HG03354 (cell line): Measurements from ENCODE around the gene CD1C.
"Not testable (repeated sequence)": the region's sequence is repeated elsewhere in the genome, so short reads cannot be mapped to it uniquely, and the experiment has no call there.

Source experiments
- ATAC-seq: cut with Tn5 transposase; IDR thresholded peaks from one replicate; pipeline ENCODE4 v1.9.1; 2021; ENCODE audit warnings: mild to moderate bottlenecking; ENCODE audit not compliant: unreplicated experiment, poor library complexity, severe bottlenecking

Gene CD1C

GRCh38 chr1:158324395-158324794 lies 34.7 kb downstream of the CD1C start:
- ATAC-seq: no peak

GRCh38 chr1:158327481-158327880 lies 37.8 kb downstream of the CD1C start:
- no peak for ATAC-seq

- no peak for ATAC-seq
Observed at GRCh38 chr1:158328426-158328825, 38.7 kb downstream of the CD1C start.

GRCh38 chr1:158329300-158329699 lies 39.6 kb downstream of the CD1C start:
- ATAC-seq: no peak

GRCh38 chr1:158329733-158330132 lies 40.0 kb downstream of the CD1C start:
- no peak for ATAC-seq

- no peak for ATAC-seq
Observed at GRCh38 chr1:158330391-158331105, 40.8 kb downstream of the CD1C start.

GRCh38 chr1:158331106-158331425 lies 41.3 kb downstream of the CD1C start:
- no peak for ATAC-seq

- ATAC-seq: no peak
Observed at GRCh38 chr1:158331481-158332150, 41.9 kb downstream of the CD1C start, which contains the start of gene CD1B. TSS of gene CD1B (minus strand) at chr1:158331531. CDS start at chr1:158331423, 108 bp downstream.

- ATAC-seq: peak; percentile 63
Observed at GRCh38 chr1:158333405-158334155, 43.9 kb downstream of the CD1C start.

GRCh38 chr1:158334526-158335212 lies 44.9 kb downstream of the CD1C start:
- no peak for ATAC-seq

GRCh38 chr1:158335213-158335532 lies 45.5 kb downstream of the CD1C start:
- ATAC-seq: no peak

- not testable (repeated sequence) for ATAC-seq
Observed at GRCh38 chr1:158336413-158336812, 46.7 kb downstream of the CD1C start.
